Liver (tissue), 9 donors: ENCODE data around the gene CLCN1. TPM values are rescaled to one million over a fixed set of nuclear protein-coding genes. Genes with fewer than 3 reads are reported as not detected.

Experiments
- DNase-seq: peaks from one replicate; pipeline ENCODE4 v3.0.0-alpha.2; 2017; ENCODE audit warnings: low spot score
- H3K27ac ChIP-seq, 2 donors: one replicate each; pipeline ENCODE4 v1.7.0; 2013; ENCODE audit warnings: inconsistent platforms in 2 of 2, low read length in 2 of 2, control low read depth in 1 of 2, low read depth in 1 of 2, mild to moderate bottlenecking in 1 of 2
- H3K27me3 ChIP-seq, 4 donors: one replicate each; pipeline versions ENCODE4 v1.6.1 to v1.7.0; 2013; ENCODE audit warnings: low read length in 3 of 4, inconsistent platforms in 1 of 4, mild to moderate bottlenecking in 1 of 4, moderate library complexity in 1 of 4; ENCODE audit not compliant: control insufficient read depth in 4 of 4, insufficient read depth in 4 of 4
- H3K36me3 ChIP-seq, 4 donors: one replicate each; pipeline versions ENCODE4 v1.6.1 to v1.7.0; 2013; ENCODE audit warnings: low read length in 3 of 4, mild to moderate bottlenecking in 3 of 4, low read depth in 1 of 4, moderate library complexity in 1 of 4; ENCODE audit not compliant: control insufficient read depth in 4 of 4, insufficient read depth in 3 of 4
- H3K4me1 ChIP-seq, 4 donors: one replicate each; pipeline versions ENCODE4 v1.6.1 to v1.7.0; 2013; ENCODE audit warnings: low read length in 3 of 4, mild to moderate bottlenecking in 3 of 4, moderate library complexity in 1 of 4; ENCODE audit not compliant: control insufficient read depth in 4 of 4, insufficient read depth in 4 of 4
- H3K4me3 ChIP-seq, 3 donors: one replicate each; pipeline versions ENCODE4 v1.6.1 to v1.7.0; 2013; ENCODE audit warnings: low read length in 3 of 3, control low read depth in 1 of 3, low read depth in 1 of 3, mild to moderate bottlenecking in 1 of 3
- H3K9ac ChIP-seq, 2 donors: one replicate each; pipeline ENCODE4 v1.7.0; 2013; ENCODE audit warnings: low read length in 2 of 2, mild to moderate bottlenecking in 2 of 2, moderate library complexity in 2 of 2, control low read depth in 1 of 2, low read depth in 1 of 2
- H3K9me3 ChIP-seq, 4 donors: one replicate each; pipeline versions ENCODE4 v1.6.1 to v1.7.0; 2013; ENCODE audit warnings: low read length in 3 of 4; ENCODE audit not compliant: control insufficient read depth in 4 of 4
- EGR1 ChIP-seq, 2 donors: IDR thresholded peaks; 2 replicates each; pipeline ENCODE4 v1.6.1; 2016 to 2018; ENCODE audit warnings: antibody characterized with exemption in 2 of 2, low read depth in 2 of 2
- FOXA1 ChIP-seq: IDR thresholded peaks from 2 replicates; pipeline ENCODE4 v1.6.1; 2016; ENCODE audit warnings: antibody characterized with exemption
- FOXA2 ChIP-seq: IDR thresholded peaks from 2 replicates; pipeline ENCODE4 v1.6.1; 2016; ENCODE audit warnings: antibody characterized with exemption
- GABPA ChIP-seq, 2 donors: IDR thresholded peaks in 1 of 2; conservative IDR thresholded peaks in 1 of 2; 2 replicates each; pipeline ENCODE4 v1.6.1; 2016; ENCODE audit warnings: antibody characterized with exemption in 2 of 2, mild to moderate bottlenecking in 1 of 2, moderate library complexity in 1 of 2
- HNF4A ChIP-seq, 2 donors: conservative IDR thresholded peaks; 2 replicates each; pipeline ENCODE4 v1.6.1; 2016; ENCODE audit warnings: antibody characterized with exemption in 2 of 2, mild to moderate bottlenecking in 2 of 2
- HNF4G ChIP-seq: IDR thresholded peaks from 2 replicates; pipeline ENCODE4 v1.6.1; 2016; ENCODE audit warnings: antibody characterized with exemption
- JUND ChIP-seq, 2 donors: IDR thresholded peaks; 2 replicates each; pipeline ENCODE4 v1.6.1; 2016; ENCODE audit warnings: antibody characterized with exemption in 2 of 2
- NR2F2 ChIP-seq: IDR thresholded peaks from 2 replicates; pipeline ENCODE4 v1.6.1; 2016; ENCODE audit warnings: antibody characterized with exemption
- RAD21 ChIP-seq, 2 donors: IDR thresholded peaks; 2 replicates each; pipeline ENCODE4 v1.6.1; 2016; ENCODE audit warnings: antibody characterized with exemption in 2 of 2, mild to moderate bottlenecking in 2 of 2
- RXRA ChIP-seq, 2 donors: IDR thresholded peaks; 2 replicates each; pipeline ENCODE4 v1.6.1; 2017 to 2018; ENCODE audit warnings: antibody characterized with exemption in 2 of 2, mild to moderate bottlenecking in 1 of 2
- SP1 ChIP-seq: IDR thresholded peaks from 2 replicates; pipeline ENCODE4 v1.6.1; 2018; ENCODE audit warnings: antibody characterized with exemption, mild to moderate bottlenecking
- TAF1 ChIP-seq: conservative IDR thresholded peaks from 2 replicates; pipeline ENCODE4 v1.6.1; 2016; ENCODE audit warnings: antibody characterized with exemption, mild to moderate bottlenecking
- YY1 ChIP-seq: IDR thresholded peaks from 2 replicates; pipeline ENCODE4 v1.6.1; 2016; ENCODE audit warnings: antibody characterized with exemption, mild to moderate bottlenecking
- WGBS: extraction: QIAGEN DNeasy Blood & Tissue Kit; methylation state at CpG from one replicate; pipeline ENCODE4 v1.1.7; 2013; 5-methylcytosine and 5-hydroxymethylcytosine counted together
- polyA plus RNA-seq, 2 donors: library from polyadenylated mRNA; stranded (reverse) in 1 of 2; unstranded in 1 of 2; fragments of 200-250 nt in 1 of 2; fragments of >200 nt in 1 of 2; fragmentation: Nextera tagmentation in 1 of 2; extraction: Ambion mirVana in 1 of 2; gene quantifications; one replicate each; pipeline versions ENCODE4 v1.2.1 to v1.2.3, GENCODE V29; 2013 to 2015
- total RNA-seq, 2 donors: library from RNA; depleted of rRNA; stranded (reverse); fragments of >200 nt; gene quantifications; one replicate each; pipeline ENCODE4 v1.2.3, GENCODE V29; 2014
- TF ChIP-seq, protein P1 (sequence below): IDR thresholded peaks from 2 replicates; pipeline ENCODE4 v1.6.1; 2016; ENCODE audit warnings: antibody characterized with exemption
- TF ChIP-seq, protein P2 (sequence below): IDR thresholded peaks from 2 replicates; pipeline ENCODE4 v1.6.1; 2016; ENCODE audit warnings: antibody characterized with exemption
- TF ChIP-seq, protein P3 (sequence below): fragments of 150-350 bp; IDR thresholded peaks from 2 replicates; pipeline ENCODE4 v1.5.1; 2017; ENCODE audit warnings: improper control_type of control experiment, low read depth, low read length; ENCODE audit not compliant: missing input control
- TF ChIP-seq, protein P4 (sequence below): IDR thresholded peaks from 2 replicates; pipeline ENCODE4 v1.6.1; 2016; ENCODE audit warnings: antibody characterized with exemption
- donor health status: healthy.
- donor health status: healthy.
- donor health status: healthy.
- donor health status: healthy.
- donor health status: healthy.

The CLCN1 gene
- total and polyA plus RNA-seq, 4 donors = 0.01 to 0.08 TPM; not detected in 2

DNA sequence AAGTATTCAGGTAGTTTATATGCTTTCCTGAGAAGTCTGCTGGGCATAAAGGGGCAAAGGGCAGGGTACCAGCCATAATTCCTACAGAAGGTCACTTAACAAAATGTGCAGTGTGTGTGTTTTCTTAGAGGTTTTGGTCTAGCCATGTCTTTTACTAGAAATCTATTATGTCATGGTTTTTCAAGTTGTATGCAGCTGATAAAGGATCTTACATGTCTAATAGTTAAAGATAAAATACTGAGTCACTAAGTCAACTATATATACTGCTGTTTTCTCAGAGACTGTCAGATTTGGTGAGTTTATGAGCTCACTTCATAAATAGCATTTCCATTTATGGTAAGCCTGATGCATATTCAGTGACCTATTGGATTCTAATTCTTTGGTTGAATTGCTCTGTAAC lies 20.0 kb upstream of the CLCN1 start:
- no peak overlapping the region for H3K27ac ChIP-seq
- H3K4me3 ChIP-seq = no peak overlapping the region
- DNase-seq = no peak
- H3K27me3 ChIP-seq = no peaks in the 10 kb centered on the region
- H3K9me3 ChIP-seq = no peaks in the 10 kb centered on the region
- peaks cover 13 to 59% (median 48%) of the 10 kb centered on the region in 4 donors for H3K36me3 ChIP-seq
- H3K4me1 ChIP-seq = peaks cover 0 to 6% (median 3%) of the 10 kb centered on the region in 4 donors
- TF ChIP-seq HNF4A (conservative IDR thresholded peaks at IDR 0.05) = no peak
- no peak for TF ChIP-seq FOXA2
- no peak for TF ChIP-seq NR2F2
- TF ChIP-seq GABPA (IDR thresholded peaks at IDR 0.05 in 1 of 2, conservative IDR thresholded peaks at IDR 0.05 in 1 of 2) = no peak
- TF ChIP-seq SP1 = no peak
- H3K9ac ChIP-seq = no peak overlapping the region

DNA sequence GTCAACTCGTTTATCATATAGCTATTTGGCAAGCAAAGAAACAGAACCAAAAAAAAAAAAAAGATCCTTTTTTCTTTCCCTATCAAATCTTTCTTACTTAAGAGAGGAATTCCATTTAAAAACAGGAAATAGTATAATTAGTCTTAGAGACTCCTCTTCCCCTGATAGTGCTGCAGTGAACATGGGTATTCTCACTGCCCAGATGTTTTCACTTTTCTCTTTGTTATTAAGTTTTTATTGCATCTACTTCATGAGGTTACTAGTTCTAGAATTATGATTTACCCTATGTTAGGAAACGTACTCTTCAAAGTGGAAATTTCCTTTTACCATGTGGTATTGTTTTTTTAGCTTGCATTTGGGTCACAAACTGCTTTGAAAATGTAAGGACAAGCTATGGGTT lies 19.2 kb upstream of the CLCN1 start:
- Histone ChIP-seq H3K4me1 (peaks cover 0 to 6% (median 3%) of the 10 kb centered on the region in 4 donors), H3K9ac (no peak overlapping the region)
- DNase-seq = no peak

More for the DNA sequence above, 19.2 kb upstream of the CLCN1 start:
- no peak overlapping the region for H3K4me3 ChIP-seq
- peaks cover 13 to 62% (median 55%) of the 10 kb centered on the region in 4 donors for H3K36me3 ChIP-seq
- H3K27me3 ChIP-seq = no peaks in the 10 kb centered on the region
- no peaks in the 10 kb centered on the region for H3K9me3 ChIP-seq
- TF ChIP-seq TAF1 (no peak), RAD21 (IDR thresholded peaks at IDR 0.05) (no peak), NR2F2 (no peak), FOXA1 (no peak), YY1 (no peak), GABPA (IDR thresholded peaks at IDR 0.05 in 1 of 2, conservative IDR thresholded peaks at IDR 0.05 in 1 of 2) (no peak), EGR1 (IDR thresholded peaks at IDR 0.05; ENCODE audit: low read depth in 2 of 2) (no peak), HNF4G (no peak), SP1 (no peak), RXRA (IDR thresholded peaks at IDR 0.05) (no peak), FOXA2 (no peak), HNF4A (conservative IDR thresholded peaks at IDR 0.05) (no peak), JUND (IDR thresholded peaks at IDR 0.05) (no peak)
- TF ChIP-seq, protein P1, sequence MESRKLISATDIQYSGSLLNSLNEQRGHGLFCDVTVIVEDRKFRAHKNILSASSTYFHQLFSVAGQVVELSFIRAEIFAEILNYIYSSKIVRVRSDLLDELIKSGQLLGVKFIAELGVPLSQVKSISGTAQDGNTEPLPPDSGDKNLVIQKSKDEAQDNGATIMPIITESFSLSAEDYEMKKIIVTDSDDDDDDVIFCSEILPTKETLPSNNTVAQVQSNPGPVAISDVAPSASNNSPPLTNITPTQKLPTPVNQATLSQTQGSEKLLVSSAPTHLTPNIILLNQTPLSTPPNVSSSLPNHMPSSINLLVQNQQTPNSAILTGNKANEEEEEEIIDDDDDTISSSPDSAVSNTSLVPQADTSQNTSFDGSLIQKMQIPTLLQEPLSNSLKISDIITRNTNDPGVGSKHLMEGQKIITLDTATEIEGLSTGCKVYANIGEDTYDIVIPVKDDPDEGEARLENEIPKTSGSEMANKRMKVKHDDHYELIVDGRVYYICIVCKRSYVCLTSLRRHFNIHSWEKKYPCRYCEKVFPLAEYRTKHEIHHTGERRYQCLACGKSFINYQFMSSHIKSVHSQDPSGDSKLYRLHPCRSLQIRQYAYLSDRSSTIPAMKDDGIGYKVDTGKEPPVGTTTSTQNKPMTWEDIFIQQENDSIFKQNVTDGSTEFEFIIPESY = no peak
- TF ChIP-seq, protein P2, sequence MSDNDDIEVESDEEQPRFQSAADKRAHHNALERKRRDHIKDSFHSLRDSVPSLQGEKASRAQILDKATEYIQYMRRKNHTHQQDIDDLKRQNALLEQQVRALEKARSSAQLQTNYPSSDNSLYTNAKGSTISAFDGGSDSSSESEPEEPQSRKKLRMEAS = no peak
- TF ChIP-seq, protein P3, sequence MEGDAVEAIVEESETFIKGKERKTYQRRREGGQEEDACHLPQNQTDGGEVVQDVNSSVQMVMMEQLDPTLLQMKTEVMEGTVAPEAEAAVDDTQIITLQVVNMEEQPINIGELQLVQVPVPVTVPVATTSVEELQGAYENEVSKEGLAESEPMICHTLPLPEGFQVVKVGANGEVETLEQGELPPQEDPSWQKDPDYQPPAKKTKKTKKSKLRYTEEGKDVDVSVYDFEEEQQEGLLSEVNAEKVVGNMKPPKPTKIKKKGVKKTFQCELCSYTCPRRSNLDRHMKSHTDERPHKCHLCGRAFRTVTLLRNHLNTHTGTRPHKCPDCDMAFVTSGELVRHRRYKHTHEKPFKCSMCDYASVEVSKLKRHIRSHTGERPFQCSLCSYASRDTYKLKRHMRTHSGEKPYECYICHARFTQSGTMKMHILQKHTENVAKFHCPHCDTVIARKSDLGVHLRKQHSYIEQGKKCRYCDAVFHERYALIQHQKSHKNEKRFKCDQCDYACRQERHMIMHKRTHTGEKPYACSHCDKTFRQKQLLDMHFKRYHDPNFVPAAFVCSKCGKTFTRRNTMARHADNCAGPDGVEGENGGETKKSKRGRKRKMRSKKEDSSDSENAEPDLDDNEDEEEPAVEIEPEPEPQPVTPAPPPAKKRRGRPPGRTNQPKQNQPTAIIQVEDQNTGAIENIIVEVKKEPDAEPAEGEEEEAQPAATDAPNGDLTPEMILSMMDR = no peak
- TF ChIP-seq, protein P4, sequence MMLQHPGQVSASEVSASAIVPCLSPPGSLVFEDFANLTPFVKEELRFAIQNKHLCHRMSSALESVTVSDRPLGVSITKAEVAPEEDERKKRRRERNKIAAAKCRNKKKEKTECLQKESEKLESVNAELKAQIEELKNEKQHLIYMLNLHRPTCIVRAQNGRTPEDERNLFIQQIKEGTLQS = no peak
- 68% methylated on average over 2 of the region's 2 CpGs for WGBS
- H3K27ac ChIP-seq = no peak overlapping the region
